Natural killer cell treated with Interleukin-12 subunit alpha and Interleukin-12 subunit beta and Interleukin-15 and Interleukin-18, amount 100 ng/mL, for 72 hours (primary cell): ENCODE data around the gene SLC6A13. TPM values are rescaled to one million over a fixed set of nuclear protein-coding genes. Genes with fewer than 3 reads are reported as not detected.

ENCODE experiments used
- ATAC-seq, 2 donors: fragments of 150-1000 bp; cut with Tn5 transposase in 1 of 2; sonication (Bioruptor Pico), chemical (Tn5 transposase) in 1 of 2; 2 replicates each; pipeline ENCODE4 v1.10.0; 2021
- DNase-seq: peaks from one replicate; pipeline ENCODE4 v3.0.0; 2022; ENCODE audit warnings: low spot score
- H3K27ac Mint-ChIP-seq, 2 donors: 1 replicate in 1 of 2; 2 replicates in 1 of 2; pipeline ENCODE4 v1.8.0; 2022; ENCODE audit warnings: mixed read lengths in 2 of 2, mild to moderate bottlenecking in 1 of 2, moderate library complexity in 1 of 2
- H3K27me3 Mint-ChIP-seq, 2 donors: 1 replicate in 1 of 2; 2 replicates in 1 of 2; pipeline ENCODE4 v1.8.0; 2022; ENCODE audit warnings: mixed read lengths in 2 of 2
- H3K36me3 Mint-ChIP-seq: one replicate; pipeline ENCODE4 v1.8.0; 2022; ENCODE audit warnings: mixed read lengths
- H3K4me1 Mint-ChIP-seq, 2 donors: 1 replicate in 1 of 2; 2 replicates in 1 of 2; pipeline ENCODE4 v1.8.0; 2022; ENCODE audit warnings: low read depth in 2 of 2, mixed read lengths in 2 of 2, mild to moderate bottlenecking in 1 of 2
- H3K4me3 Mint-ChIP-seq: one replicate; pipeline ENCODE4 v1.8.0; 2022; ENCODE audit warnings: mixed read lengths
- H3K9me3 Mint-ChIP-seq: 2 replicates; pipeline ENCODE4 v1.8.0; 2022; ENCODE audit warnings: mixed read lengths
- total RNA-seq, 2 donors: library from RNA; stranded (reverse); gene quantifications; one replicate each; pipeline ENCODE4 v1.2.3, GENCODE V29; 2022

SLC6A13 gene
- total RNA-seq, 2 donors from 2014 or later: 0.92 to 1.9 TPM

DNA sequence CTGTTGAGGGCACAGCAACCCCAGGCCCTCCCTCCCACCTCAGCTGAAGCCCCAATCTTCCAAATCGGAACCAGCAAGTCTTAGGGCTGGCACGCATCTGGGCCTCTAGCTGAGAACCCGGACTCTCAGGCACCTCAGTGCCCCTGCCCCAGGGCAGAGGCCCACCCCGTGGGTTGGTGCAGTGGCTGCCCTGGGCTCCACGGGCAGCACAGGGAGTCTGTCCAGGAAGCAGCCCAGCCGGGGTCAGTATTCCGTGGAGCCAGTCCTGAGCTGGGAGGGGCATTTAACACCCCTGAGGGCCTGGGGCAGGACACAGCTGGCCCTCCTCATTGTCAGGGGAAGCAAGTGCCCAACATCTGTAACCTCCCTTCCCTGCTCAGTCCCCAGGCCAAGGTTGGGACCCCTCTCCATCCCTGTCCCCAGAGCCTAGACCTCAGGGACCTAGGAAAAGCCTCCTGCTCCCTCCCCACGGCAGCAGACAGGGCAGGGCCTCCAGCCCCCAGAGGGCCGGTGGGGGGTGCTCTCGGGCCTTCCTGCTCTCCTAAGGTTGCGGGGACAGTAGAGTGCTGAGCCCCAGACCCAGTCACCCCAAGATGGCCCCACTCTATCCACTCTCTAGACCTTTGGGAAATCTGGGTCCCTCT is 85.2 kb downstream of the SLC6A13 start:
- H3K27me3 Mint-ChIP-seq: peaks cover 6% of the 10 kb centered on the region in 2 donors
- H3K27ac Mint-ChIP-seq: no peak overlapping the region
- H3K9me3 Mint-ChIP-seq: no peaks in the 10 kb centered on the region
- no peaks in the 10 kb centered on the region for H3K36me3 Mint-ChIP-seq
- no peak for ATAC-seq
- H3K4me1 Mint-ChIP-seq: peaks cover 14 to 16% of the 10 kb centered on the region in 2 donors
- no peak for DNase-seq
- H3K4me3 Mint-ChIP-seq: no peak overlapping the region

DNA sequence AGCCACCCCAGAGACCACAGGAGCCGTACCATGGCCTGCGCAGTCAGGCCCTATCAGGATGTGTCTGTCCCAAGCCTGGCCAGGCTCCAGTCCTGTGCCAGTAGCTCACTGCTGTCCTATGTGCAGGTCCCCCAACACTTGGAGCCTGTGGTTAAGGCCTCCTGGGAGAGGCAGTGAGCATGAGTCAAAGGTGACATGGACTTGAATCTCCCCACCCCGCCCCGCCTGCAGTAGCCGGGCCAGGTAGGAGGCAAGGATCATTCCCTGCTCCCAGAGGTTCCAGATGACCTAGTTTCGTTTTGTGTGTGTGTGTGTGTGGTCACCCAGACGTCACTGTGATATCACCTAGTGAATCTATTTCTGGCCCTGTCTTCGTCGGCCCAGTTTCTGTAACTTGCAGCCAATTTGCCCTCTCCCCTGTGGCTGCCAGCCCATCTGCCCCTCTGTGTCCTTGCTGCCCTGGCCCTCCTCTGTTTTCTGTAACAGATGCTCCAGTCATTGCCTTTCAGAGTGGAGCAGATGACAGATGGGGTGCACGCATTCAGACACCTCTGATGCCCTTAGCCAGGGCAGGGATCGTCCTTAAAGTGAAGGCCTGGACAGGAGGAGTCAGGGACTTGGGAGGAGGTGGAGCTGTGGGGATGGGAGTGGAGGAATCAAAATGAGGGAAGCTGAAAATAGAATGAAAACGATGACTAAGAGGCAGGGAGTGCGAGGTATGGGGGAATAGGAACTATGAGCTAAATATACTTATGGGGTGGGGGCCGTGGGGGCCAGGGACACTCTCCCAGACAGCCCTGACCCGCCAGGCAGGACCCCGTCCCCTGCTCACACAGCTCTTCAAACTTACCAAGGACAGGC is 86.1 kb downstream of the SLC6A13 start:
- ATAC-seq: peak in 1 of 2 donors; percentile 2
- Mint-ChIP-seq H3K27ac (no peak overlapping the region), H3K27me3 (peaks cover 6 to 7% of the 10 kb centered on the region in 2 donors), H3K9me3 (no peaks in the 10 kb centered on the region), H3K4me1 (peaks cover 14 to 17% of the 10 kb centered on the region in 2 donors), H3K4me3 (no peak overlapping the region), H3K36me3 (no peaks in the 10 kb centered on the region)
- no peak for DNase-seq

DNA sequence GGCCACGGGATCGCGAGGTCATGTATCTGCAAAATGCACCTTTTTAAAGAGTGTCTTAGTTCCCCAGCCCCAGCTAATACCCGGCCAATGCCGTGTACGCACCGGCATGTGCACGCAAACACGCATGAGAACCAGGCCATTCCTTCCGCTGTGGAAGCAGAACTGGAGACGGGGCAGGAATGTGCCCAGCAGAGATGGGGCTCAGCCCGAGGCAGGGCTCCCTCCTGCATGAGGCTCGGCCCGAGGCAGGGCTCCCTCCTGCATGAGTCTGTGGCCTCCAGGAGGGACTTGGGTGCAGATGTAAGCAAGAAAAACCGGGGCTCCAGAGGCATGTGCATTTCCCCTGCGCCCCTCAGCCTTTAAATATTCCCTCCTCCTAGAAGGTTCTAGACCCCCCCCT is 86.9 kb downstream of the SLC6A13 start:
- no peak overlapping the region for H3K27ac Mint-ChIP-seq
- H3K9me3 Mint-ChIP-seq: no peaks in the 10 kb centered on the region
- H3K36me3 Mint-ChIP-seq: no peaks in the 10 kb centered on the region
- DNase-seq: no peak
- ATAC-seq: no peak
- peaks cover 6 to 10% of the 10 kb centered on the region in 2 donors for H3K27me3 Mint-ChIP-seq
- no peak overlapping the region for H3K4me3 Mint-ChIP-seq
- peaks cover 14 to 16% of the 10 kb centered on the region in 2 donors for H3K4me1 Mint-ChIP-seq

DNA sequence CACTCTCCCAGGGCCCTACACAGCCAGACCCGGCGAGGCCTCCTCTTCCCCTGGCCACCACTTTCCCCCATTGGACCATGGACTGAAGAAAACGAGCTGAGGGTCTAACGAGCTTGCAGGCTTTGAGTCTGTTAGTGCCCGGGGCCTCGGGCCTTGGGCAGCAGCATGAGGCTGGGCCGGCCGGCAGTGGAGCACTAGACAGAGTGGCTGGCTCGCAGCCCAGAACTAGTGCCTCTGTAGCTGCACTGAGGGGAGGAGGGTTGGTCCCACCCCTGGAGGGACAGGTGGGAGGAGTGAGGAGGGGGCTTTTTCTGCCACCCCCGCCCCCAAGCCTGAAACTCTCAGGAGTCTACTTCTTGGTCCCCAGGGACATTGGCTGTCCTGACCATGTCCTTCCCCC is 87.4 kb downstream of the SLC6A13 start:
- H3K27me3 Mint-ChIP-seq: peaks cover 6 to 10% of the 10 kb centered on the region in 2 donors
- no peak overlapping the region for H3K4me3 Mint-ChIP-seq
- H3K4me1 Mint-ChIP-seq: peaks cover 9 to 11% of the 10 kb centered on the region in 2 donors

DNA sequence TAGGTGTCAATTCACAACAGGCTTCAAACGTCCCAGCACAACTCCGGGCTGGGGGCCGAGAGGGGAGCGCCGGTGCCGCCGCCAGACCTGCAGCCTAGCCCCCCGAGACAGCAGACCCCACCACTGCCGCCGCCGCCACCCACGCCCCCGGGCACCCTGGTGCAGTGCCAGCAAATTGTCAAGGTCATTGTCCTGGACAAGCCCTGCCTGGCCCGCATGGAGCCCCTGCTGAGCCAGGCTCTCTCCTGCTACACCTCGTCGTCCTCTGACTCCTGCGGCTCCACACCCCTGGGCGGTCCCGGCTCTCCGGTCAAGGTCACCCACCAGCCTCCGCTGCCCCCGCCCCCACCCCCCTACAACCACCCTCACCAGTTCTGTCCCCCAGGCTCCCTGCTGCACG is 88.0 kb downstream of the SLC6A13 start:
- DNase-seq (no peak), ATAC-seq (no peak)
- peaks cover 4 to 9% of the 10 kb centered on the region in 2 donors for H3K4me1 Mint-ChIP-seq
- no peaks in the 10 kb centered on the region for H3K36me3 Mint-ChIP-seq
- H3K27ac Mint-ChIP-seq: no peak overlapping the region
- H3K9me3 Mint-ChIP-seq: no peaks in the 10 kb centered on the region
- H3K4me3 Mint-ChIP-seq: no peak overlapping the region
- peaks cover 6 to 10% of the 10 kb centered on the region in 2 donors for H3K27me3 Mint-ChIP-seq

More for the DNA sequence above, 87.4 kb downstream of the SLC6A13 start:
- no peak overlapping the region for H3K27ac Mint-ChIP-seq
- ATAC-seq: no peak
- no peaks in the 10 kb centered on the region for H3K9me3 Mint-ChIP-seq
- H3K36me3 Mint-ChIP-seq: no peaks in the 10 kb centered on the region
- DNase-seq: no peak

DNA sequence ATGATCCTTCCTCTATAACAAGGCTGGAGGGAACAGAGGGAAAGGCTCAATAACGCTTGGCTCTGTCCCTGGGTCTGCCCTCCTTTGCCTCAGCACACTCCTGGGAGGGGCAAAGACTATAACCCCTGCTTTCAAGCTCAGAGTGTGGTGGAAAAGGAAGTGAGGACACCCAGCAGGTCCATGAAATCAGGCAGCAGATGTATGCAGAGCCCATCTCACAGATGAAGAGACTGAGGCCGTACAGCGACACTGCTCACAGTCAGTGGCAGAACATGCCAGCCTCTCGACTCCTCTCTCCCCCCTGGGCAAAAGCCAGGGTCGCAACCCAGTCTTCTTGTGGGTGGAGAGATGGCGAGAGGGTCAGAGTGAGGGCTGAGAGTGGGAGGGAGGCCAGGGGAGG is 88.5 kb downstream of the SLC6A13 start:
- Mint-ChIP-seq H3K27ac (no peak overlapping the region), H3K27me3 (peaks cover 6 to 10% of the 10 kb centered on the region in 2 donors), H3K9me3 (no peaks in the 10 kb centered on the region), H3K4me3 (no peak overlapping the region), H3K4me1 (peaks cover 4 to 14% of the 10 kb centered on the region in 2 donors), H3K36me3 (no peaks in the 10 kb centered on the region)
- no peak for DNase-seq
- ATAC-seq: no peak

DNA sequence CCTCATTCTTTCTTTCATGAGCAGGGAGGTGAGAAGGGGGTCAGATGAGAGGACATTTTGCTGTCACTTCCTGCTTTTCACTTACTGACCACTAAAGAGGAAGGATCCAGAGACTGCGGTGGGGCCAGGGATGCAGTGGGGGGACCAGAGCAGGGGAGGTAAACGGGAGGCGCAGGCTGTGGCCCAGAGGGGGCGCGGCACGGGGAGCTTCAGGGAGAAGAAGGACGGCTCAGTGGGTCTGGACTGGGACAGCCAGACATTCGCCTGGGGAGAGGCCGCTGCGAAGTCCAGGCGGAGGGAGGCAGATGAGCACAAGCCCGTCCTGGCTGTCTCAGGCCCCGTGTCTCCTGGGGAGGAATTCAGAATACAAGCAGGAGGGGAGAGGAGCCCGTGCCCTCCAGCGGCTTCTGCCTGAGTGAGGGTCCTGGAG is 89.9 kb downstream of the SLC6A13 start:
- no peak overlapping the region for H3K27ac Mint-ChIP-seq
- no peak overlapping the region for H3K4me3 Mint-ChIP-seq
- DNase-seq (no peak), ATAC-seq (no peak)
- no peaks in the 10 kb centered on the region for H3K9me3 Mint-ChIP-seq
- peaks cover 4 to 20% of the 10 kb centered on the region in 2 donors for H3K4me1 Mint-ChIP-seq
- H3K36me3 Mint-ChIP-seq: no peaks in the 10 kb centered on the region
- peaks cover 6 to 10% of the 10 kb centered on the region in 2 donors for H3K27me3 Mint-ChIP-seq

DNA sequence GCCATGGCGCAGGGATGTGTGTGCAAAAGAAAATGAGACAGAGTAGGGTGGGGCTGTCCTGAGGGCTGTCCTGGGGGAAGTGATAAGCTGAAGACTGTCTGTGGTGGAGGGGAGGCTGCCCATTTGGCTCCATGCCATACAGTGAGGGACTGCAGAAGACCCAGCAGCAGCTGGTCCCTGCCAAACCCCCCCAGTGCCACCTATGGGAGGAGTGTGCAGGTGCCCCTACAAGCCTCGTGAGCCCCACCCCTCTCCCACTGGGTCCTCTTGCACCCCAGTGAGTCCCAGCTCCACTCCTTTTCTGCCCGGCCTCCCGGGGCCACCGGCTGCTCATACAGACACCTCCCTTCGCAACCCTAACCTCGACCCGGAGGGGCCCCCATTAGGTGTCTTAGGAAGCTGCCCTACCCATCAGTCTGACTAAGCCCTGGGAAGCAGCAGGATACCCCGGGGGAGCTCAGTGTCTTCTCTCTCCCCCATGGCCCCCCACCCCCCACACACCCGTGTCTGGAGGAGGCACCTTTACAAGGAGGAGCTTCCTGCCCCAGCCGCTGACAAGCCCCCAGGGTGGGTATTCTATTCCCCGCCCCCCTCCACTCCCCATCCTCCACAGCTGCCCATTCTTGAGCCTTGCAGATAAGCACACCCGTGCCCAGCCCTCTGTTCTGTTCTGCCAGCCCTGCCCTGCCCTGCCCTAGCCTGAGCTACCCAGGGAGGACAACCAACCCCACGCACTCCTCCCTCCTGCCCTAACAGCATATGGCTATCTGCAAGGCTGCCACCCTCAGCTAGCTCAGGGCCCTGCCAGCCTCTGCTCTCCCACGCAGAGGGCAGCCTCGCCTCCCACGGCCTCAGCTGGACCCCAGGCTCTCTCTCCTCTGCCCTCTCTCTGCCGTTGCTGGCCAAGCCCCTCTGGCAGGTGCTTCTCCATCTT is 90.6 kb downstream of the SLC6A13 start:
- Mint-ChIP-seq H3K27me3 (peaks cover 6 to 12% of the 10 kb centered on the region in 2 donors), H3K27ac (no peak overlapping the region), H3K4me1 (peaks cover 4 to 20% of the 10 kb centered on the region in 2 donors), H3K36me3 (no peaks in the 10 kb centered on the region), H3K4me3 (no peak overlapping the region), H3K9me3 (no peaks in the 10 kb centered on the region)
- DNase-seq (no peak), ATAC-seq (no peak)

DNA sequence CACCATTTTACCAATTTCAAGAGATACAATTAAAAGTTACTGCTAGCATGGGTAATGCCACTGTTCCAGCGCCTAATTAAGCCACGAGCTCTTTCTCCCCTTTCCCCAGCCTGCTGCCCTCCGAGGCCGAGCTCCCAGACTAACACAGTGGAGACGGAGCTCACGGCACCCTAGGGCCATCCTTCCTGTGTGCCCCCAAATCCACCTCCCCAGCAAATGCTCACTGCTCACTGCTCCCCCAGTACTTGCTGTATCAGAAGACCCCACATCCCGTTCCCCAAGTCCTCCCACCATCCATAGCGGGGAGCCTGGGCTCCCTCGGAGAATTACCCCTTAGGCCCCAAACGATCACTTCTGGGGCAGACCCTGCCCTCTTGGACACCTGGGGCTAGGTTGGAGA is 91.4 kb downstream of the SLC6A13 start:
- no peak for ATAC-seq
- H3K4me1 Mint-ChIP-seq: peaks cover 5 to 22% of the 10 kb centered on the region in 2 donors
- H3K27ac Mint-ChIP-seq: no peak overlapping the region
- H3K9me3 Mint-ChIP-seq: no peaks in the 10 kb centered on the region
- no peak for DNase-seq
- H3K27me3 Mint-ChIP-seq: peaks cover 6 to 12% of the 10 kb centered on the region in 2 donors
- no peaks in the 10 kb centered on the region for H3K36me3 Mint-ChIP-seq
- no peak overlapping the region for H3K4me3 Mint-ChIP-seq

Other genes with a start within 250 kb of the SLC6A13 start
- gene IQSEC3, start 196.1 kb downstream of the SLC6A13 start, total RNA-seq: 1 to 10 TPM in 1 of 2 donors, under 1 TPM in 1; 0.22 to 1.1 TPM
- under 1 TPM in 1 of 2 donors, not detected in 1; 0.11 TPM for gene SLC6A12, start 48.7 kb downstream of the SLC6A13 start, total RNA-seq
- gene KDM5A, start 126.5 kb upstream of the SLC6A13 start, total RNA-seq: 100 to 1,000 TPM; 109 to 124 TPM
- gene CCDC77, start 138.8 kb upstream of the SLC6A13 start, total RNA-seq: 10 to 100 TPM; 13.4 to 23.4 TPM
- gene B4GALNT3, start 197.1 kb upstream of the SLC6A13 start, total RNA-seq: 10 to 100 TPM; 14.1 to 20.6 TPM